HG02571 (cell line): ENCODE data around the gene RAB11FIP3.
"Not testable (repeated sequence)": the region's sequence is repeated elsewhere in the genome, so short reads cannot be mapped to it uniquely, and the experiment has no call there.

Source experiments
- ATAC-seq: cut with Tn5 transposase; IDR thresholded peaks from one replicate; pipeline ENCODE4 v1.9.1; 2021; ENCODE audit warnings: mild to moderate bottlenecking, moderate library complexity; ENCODE audit not compliant: unreplicated experiment

The RAB11FIP3 gene

GRCh38 chr16:425082-425718 lies at the start of gene RAB11FIP3:
Gene RAB11FIP3, plus strand, starts transcription at chr16:425649. Its CDS starts 358 bp downstream, at chr16:426007.
- ATAC-seq, result peak; percentile 77

GRCh38 chr16:375927-376816 lies 49.3 kb upstream of the RAB11FIP3 start:
- ATAC-seq, result no peak

- ATAC-seq, result no peak
These were observed 48.5 kb upstream of the RAB11FIP3 start for GRCh38 chr16:376817-377418.

GRCh38 chr16:377419-377951 lies 48.0 kb upstream of the RAB11FIP3 start:
- ATAC-seq, result no peak

GRCh38 chr16:378113-378820 lies 47.2 kb upstream of the RAB11FIP3 start:
- ATAC-seq, result not testable (repeated sequence)

- no peak for ATAC-seq
These were observed 46.6 kb upstream of the RAB11FIP3 start for GRCh38 chr16:378821-379182.

GRCh38 chr16:379183-379960 lies 46.1 kb upstream of the RAB11FIP3 start:
- ATAC-seq, result no peak

GRCh38 chr16:379961-380761 lies 45.3 kb upstream of the RAB11FIP3 start:
- ATAC-seq, result no peak

- no peak for ATAC-seq
These were observed 44.8 kb upstream of the RAB11FIP3 start for GRCh38 chr16:380762-381011.

GRCh38 chr16:381012-381788 lies 44.2 kb upstream of the RAB11FIP3 start:
- ATAC-seq, result no peak

GRCh38 chr16:381789-382717 lies 43.4 kb upstream of the RAB11FIP3 start, which contains the start of gene PGAP6:
Gene PGAP6, minus strand, starts transcription at chr16:381978. Its CDS starts 157 bp downstream, at chr16:381821.
- peak; percentile 59 for ATAC-seq

GRCh38 chr16:383326-384051 lies 42.0 kb upstream of the RAB11FIP3 start:
- no peak for ATAC-seq

GRCh38 chr16:386641-387156 lies 38.8 kb upstream of the RAB11FIP3 start:
- no peak for ATAC-seq

GRCh38 chr16:387761-388666 lies 37.4 kb upstream of the RAB11FIP3 start:
- ATAC-seq, result not testable (repeated sequence)

- ATAC-seq, result no peak
These were observed 36.1 kb upstream of the RAB11FIP3 start for GRCh38 chr16:389352-389751.

GRCh38 chr16:391885-392335 lies 33.5 kb upstream of the RAB11FIP3 start:
- no peak for ATAC-seq
